Natural killer cell (primary cell): Measurements from ENCODE around the gene SRM. TPM values are rescaled to one million over a fixed set of nuclear protein-coding genes. Genes with fewer than 3 reads are reported as not detected.

Experiments
- ATAC-seq, 3 donors: fragments of 150-1000 bp in 2 of 3; fragments of 200-7000 bp in 1 of 3; cut with Tn5 transposase; 1 replicate in 1 of 3; 2 replicates in 2 of 3; pipeline ENCODE4 v1.10.0; 2021; ENCODE audit warnings: mild to moderate bottlenecking in 2 of 3, moderate library complexity in 2 of 3
- DNase-seq, 2 donors: peaks; one replicate each; pipeline versions ENCODE4 v3.0.0 to v3.0.0-alpha.2; 2013 to 2021; ENCODE audit warnings: mixed read lengths in 1 of 2
- H3K27ac ChIP-seq: one replicate; pipeline ENCODE4 v1.5.1; 2013; ENCODE audit warnings: mild to moderate bottlenecking, low read length
- H3K27me3 ChIP-seq: one replicate; pipeline ENCODE4 v1.6.1; 2013; ENCODE audit warnings: low read length; ENCODE audit not compliant: control insufficient read depth, insufficient read depth
- H3K36me3 ChIP-seq: one replicate; pipeline ENCODE4 v1.6.1; 2013; ENCODE audit warnings: low read length; ENCODE audit not compliant: control insufficient read depth, insufficient read depth
- H3K4me1 ChIP-seq: one replicate; pipeline ENCODE4 v1.6.1; 2013; ENCODE audit warnings: low read length; ENCODE audit not compliant: control insufficient read depth, insufficient read depth
- H3K4me3 ChIP-seq: one replicate; pipeline ENCODE4 v1.5.1; 2013; ENCODE audit warnings: low read length
- H3K9me3 ChIP-seq: one replicate; pipeline ENCODE4 v1.6.1; 2013; ENCODE audit warnings: low read length; ENCODE audit not compliant: control insufficient read depth, insufficient read depth
- H3K27ac Mint-ChIP-seq, 2 donors: one replicate each; pipeline ENCODE4 v1.8.0; 2022; ENCODE audit warnings: mild to moderate bottlenecking in 2 of 2, mixed read lengths in 2 of 2, moderate library complexity in 1 of 2
- H3K27me3 Mint-ChIP-seq, 2 donors: one replicate each; pipeline ENCODE4 v1.8.0; 2022; ENCODE audit warnings: low read depth in 2 of 2, mixed read lengths in 2 of 2
- H3K36me3 Mint-ChIP-seq: one replicate; pipeline ENCODE4 v1.8.0; 2022; ENCODE audit warnings: mixed read lengths
- H3K4me1 Mint-ChIP-seq, 2 donors: one replicate each; pipeline ENCODE4 v1.8.0; 2022; ENCODE audit warnings: mixed read lengths in 2 of 2
- H3K4me3 Mint-ChIP-seq: one replicate; pipeline ENCODE4 v1.8.0; 2022; ENCODE audit warnings: mild to moderate bottlenecking, moderate library complexity, mixed read lengths
- H3K9me3 Mint-ChIP-seq, 2 donors: one replicate each; pipeline ENCODE4 v1.8.0; 2022; ENCODE audit warnings: mixed read lengths in 2 of 2
- WGBS: methylation state at CpG from one replicate; pipeline ENCODE4 v1.1.7; 2013; ENCODE audit warnings: missing lambda C conversion rate; ENCODE audit not compliant: insufficient coverage; 5-methylcytosine and 5-hydroxymethylcytosine counted together
- intact Hi-C: fragments of 100-400 bp; cut with micrococcal nuclease; formaldehyde crosslinking; loops from one replicate; pipeline ENCODE4 v1.14.2; 2022
- total RNA-seq, 4 donors: library from RNA; stranded (reverse); fragments of 120-200 nt in 1 of 4; gene quantifications; one replicate each; pipeline versions ENCODE4 v1.2.3 to v1.2.4, GENCODE V29; 2013 to 2022
- TF ChIP-seq, protein P1 (sequence below): fragments of 200-600 bp; IDR thresholded peaks from one replicate; pipeline ENCODE4 v1.8.0; 2022; ENCODE audit warnings: antibody characterized with exemption

Gene SRM
- total RNA-seq, 3 donors from 2014 or later (not counting 1 experiment from before 2014, with no cell fraction given), result 23.9 to 30.9 (median 29.2) TPM

GRCh38 chr1:11046270-11046566, 13.6 kb downstream of the SRM start:
- intact Hi-C loops, result no loop called here
- Histone ChIP-seq H3K27me3 (no peaks in the 10 kb centered on the region), H3K4me3 (no peak overlapping the region), H3K36me3 (no peaks in the 10 kb centered on the region), H3K27ac (no peak overlapping the region), H3K9me3 (no peaks in the 10 kb centered on the region), H3K4me1 (no peaks in the 10 kb centered on the region)
- H3K4me3 Mint-ChIP-seq, result no peak overlapping the region
- H3K36me3 Mint-ChIP-seq, result no peaks in the 10 kb centered on the region
- H3K4me1 Mint-ChIP-seq, result no peaks in the 10 kb centered on the region
- no peaks in the 10 kb centered on the region for H3K27me3 Mint-ChIP-seq
- no peak overlapping the region for H3K27ac Mint-ChIP-seq
- ATAC-seq (no peak), DNase-seq (no peak)
- TF ChIP-seq, protein P1, sequence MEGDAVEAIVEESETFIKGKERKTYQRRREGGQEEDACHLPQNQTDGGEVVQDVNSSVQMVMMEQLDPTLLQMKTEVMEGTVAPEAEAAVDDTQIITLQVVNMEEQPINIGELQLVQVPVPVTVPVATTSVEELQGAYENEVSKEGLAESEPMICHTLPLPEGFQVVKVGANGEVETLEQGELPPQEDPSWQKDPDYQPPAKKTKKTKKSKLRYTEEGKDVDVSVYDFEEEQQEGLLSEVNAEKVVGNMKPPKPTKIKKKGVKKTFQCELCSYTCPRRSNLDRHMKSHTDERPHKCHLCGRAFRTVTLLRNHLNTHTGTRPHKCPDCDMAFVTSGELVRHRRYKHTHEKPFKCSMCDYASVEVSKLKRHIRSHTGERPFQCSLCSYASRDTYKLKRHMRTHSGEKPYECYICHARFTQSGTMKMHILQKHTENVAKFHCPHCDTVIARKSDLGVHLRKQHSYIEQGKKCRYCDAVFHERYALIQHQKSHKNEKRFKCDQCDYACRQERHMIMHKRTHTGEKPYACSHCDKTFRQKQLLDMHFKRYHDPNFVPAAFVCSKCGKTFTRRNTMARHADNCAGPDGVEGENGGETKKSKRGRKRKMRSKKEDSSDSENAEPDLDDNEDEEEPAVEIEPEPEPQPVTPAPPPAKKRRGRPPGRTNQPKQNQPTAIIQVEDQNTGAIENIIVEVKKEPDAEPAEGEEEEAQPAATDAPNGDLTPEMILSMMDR, result no peak
- 93% methylated on average over 8 of the region's 8 CpGs for WGBS
- no peaks in the 10 kb centered on the region for H3K9me3 Mint-ChIP-seq

DNA sequence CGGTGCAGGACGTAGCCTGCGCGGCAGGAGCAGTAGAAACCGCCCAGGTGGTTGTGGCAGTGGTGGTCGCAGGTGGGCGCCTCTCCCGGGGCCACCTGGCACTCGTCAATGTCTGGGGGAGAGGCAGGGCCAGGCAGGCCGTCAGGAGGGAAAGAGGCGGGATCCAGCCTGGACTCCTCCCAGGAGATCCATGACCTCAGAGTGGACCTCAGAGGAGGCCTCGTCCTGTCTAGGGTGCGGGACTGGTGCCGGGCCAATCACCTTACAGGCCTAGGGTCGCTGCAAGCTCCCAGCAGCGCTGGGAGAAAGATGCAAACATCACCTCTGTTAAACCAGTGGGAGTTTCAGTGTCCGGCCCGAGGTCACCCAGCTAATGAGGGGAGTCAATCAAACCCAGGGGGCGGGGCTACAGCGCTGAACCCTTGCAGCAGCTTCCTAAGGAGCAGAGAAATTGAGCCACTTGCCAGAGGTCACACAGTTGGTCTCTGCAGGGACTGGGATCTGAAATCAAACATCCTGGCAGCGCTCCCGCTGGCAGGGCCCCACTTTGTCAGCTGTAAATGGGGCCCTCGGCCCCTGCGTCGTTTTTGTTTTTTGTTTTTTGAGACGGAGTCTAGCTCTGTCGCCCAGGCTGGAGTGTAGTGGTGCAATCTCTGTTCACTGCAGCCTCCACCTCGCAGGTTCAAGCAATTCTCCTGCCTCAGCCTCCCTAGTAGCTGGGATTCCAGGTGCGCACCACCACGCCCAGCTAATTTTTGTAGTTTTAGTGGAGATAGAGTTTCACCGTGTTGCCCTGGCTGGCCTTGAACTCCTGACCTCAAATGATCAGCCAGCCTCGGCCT, 14.2 kb downstream of the SRM start:
- H3K27ac Mint-ChIP-seq, result no peak overlapping the region
- DNase-seq (no peak), ATAC-seq (peak in 1 of 3 donors; percentile 33)
- H3K27me3 Mint-ChIP-seq, result no peaks in the 10 kb centered on the region
- WGBS, result 80% methylated on average over 32 of the region's 32 CpGs
- TF ChIP-seq, protein P1, result no peak
- H3K4me1 ChIP-seq, result no peaks in the 10 kb centered on the region
- no peaks in the 10 kb centered on the region for H3K27me3 ChIP-seq
- intact Hi-C loops, result no loop called here
- no peak overlapping the region for H3K4me3 Mint-ChIP-seq
- no peaks in the 10 kb centered on the region for H3K36me3 ChIP-seq
- H3K9me3 ChIP-seq, result no peaks in the 10 kb centered on the region
- H3K27ac ChIP-seq, result no peak overlapping the region
- H3K4me3 ChIP-seq, result no peak overlapping the region
- H3K4me1 Mint-ChIP-seq, result no peaks in the 10 kb centered on the region
- no peaks in the 10 kb centered on the region for H3K36me3 Mint-ChIP-seq
- H3K9me3 Mint-ChIP-seq, result no peaks in the 10 kb centered on the region

DNA sequence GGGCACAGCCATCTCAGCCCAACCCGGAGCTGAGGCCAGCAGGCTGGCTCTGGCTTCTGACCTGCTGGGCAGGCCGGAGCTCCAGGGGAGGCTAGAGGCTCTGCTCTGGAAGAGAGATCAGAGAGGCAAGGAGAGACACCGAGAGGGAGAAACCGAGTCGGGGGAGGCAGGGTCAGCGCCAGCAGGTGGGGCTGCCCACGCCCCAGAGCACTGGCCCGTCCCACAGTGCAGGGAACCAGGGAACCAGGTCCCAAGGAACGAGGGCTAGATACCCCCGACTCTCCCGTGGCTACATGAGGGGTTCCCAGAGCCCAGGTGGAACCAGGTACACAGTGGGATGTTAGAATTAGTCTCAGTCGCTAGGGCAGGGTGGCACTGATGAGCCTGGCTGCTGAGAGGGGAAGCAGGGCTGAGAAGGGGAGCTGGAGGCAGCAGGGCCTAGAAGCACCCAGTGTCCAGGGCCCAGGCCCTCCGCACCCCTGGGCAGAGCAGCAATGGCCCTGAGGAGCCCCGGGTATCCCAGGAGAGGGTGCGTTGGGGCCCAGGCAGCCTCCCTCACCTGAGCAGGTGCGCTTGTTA, 14.9 kb downstream of the SRM start:
- Histone ChIP-seq H3K9me3 (no peaks in the 10 kb centered on the region), H3K27ac (no peak overlapping the region), H3K4me3 (no peak overlapping the region), H3K27me3 (no peaks in the 10 kb centered on the region), H3K36me3 (no peaks in the 10 kb centered on the region), H3K4me1 (no peaks in the 10 kb centered on the region)
- Mint-ChIP-seq H3K4me3 (no peak overlapping the region), H3K9me3 (no peaks in the 10 kb centered on the region), H3K4me1 (no peaks in the 10 kb centered on the region), H3K27ac (no peak overlapping the region), H3K36me3 (no peaks in the 10 kb centered on the region), H3K27me3 (no peaks in the 10 kb centered on the region)
- WGBS, result 84% methylated on average over 16 of the region's 16 CpGs
- ATAC-seq (peak in 1 of 3 donors; percentile 26), DNase-seq (no peak)
- intact Hi-C loops, result no loop called here
- TF ChIP-seq, protein P1, result no peak
